SU-DHL-6 (cell line): ENCODE results near the gene SPTLC2.

Experiments used
- EZH2phosphoT487 ChIP-seq: fragments of 200-600 bp; sonication (generic), shearing (Covaris generic); conservative IDR thresholded peaks from 2 replicates; pipeline ENCODE4 v1.6.1; 2018; ENCODE audit warnings: mild to moderate bottlenecking, antibody characterized with exemption, low read length, moderate library complexity, mixed read lengths
- TF ChIP-seq, protein P1 (sequence below): fragments of 200-600 bp; sonication (generic); IDR thresholded peaks from one replicate; pipeline ENCODE4 v1.5.1; 2017; ENCODE audit warnings: antibody characterized with exemption, mild to moderate bottlenecking, low read length, moderate library complexity; ENCODE audit not compliant: insufficient read depth, poor library complexity, severe bottlenecking

DNA sequence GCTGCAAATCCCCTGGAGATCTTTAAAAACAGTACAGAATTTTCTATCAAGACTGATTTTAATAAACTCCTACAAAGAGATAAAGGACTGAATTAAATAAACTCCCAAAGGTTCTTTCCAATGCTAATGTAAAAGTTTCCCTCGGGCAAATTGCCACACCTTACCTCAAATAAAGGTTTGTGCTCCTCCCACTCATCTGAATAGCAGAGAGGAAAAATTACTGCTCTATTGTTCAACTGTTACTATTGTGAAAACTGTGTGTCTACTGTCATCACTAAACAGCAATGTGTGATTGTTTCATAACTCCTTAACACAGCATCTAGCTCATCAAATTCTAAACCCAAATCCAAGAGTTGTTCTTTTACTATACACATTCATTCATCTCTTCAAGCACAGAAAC is 3.2 kb downstream of the SPTLC2 start:
- TF ChIP-seq, protein P1, sequence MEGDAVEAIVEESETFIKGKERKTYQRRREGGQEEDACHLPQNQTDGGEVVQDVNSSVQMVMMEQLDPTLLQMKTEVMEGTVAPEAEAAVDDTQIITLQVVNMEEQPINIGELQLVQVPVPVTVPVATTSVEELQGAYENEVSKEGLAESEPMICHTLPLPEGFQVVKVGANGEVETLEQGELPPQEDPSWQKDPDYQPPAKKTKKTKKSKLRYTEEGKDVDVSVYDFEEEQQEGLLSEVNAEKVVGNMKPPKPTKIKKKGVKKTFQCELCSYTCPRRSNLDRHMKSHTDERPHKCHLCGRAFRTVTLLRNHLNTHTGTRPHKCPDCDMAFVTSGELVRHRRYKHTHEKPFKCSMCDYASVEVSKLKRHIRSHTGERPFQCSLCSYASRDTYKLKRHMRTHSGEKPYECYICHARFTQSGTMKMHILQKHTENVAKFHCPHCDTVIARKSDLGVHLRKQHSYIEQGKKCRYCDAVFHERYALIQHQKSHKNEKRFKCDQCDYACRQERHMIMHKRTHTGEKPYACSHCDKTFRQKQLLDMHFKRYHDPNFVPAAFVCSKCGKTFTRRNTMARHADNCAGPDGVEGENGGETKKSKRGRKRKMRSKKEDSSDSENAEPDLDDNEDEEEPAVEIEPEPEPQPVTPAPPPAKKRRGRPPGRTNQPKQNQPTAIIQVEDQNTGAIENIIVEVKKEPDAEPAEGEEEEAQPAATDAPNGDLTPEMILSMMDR = no peak
- no peak for TF ChIP-seq EZH2phosphoT487
